Panc1 (cell line): ENCODE measurements around the gene COMMD2. TPM values are rescaled to one million over a fixed set of nuclear protein-coding genes. Genes with fewer than 3 reads are reported as not detected.

ENCODE experiments used
- ATAC-seq: fragments of 200-7000 bp; cut with Tn5 transposase; 2 replicates; pipeline ENCODE4 v1.9.1; 2020; ENCODE audit warnings: mild to moderate bottlenecking, moderate library complexity
- BruUV-seq: library from RNA; stranded (reverse); fragments of 400-500 nt; replicated peaks from 2 replicates; lab custom pipeline; 2021; lab: Mats Ljungman, UMichigan
- CTCF ChIA-PET: fragments of 300-600 bp; sonication (Branson Sonifier 250); formaldehyde crosslinking; loops from one replicate; lab custom pipeline; 2022; ENCODE audit warnings: antibody characterized with exemption; lab: Charles Lee
- POLR2A ChIA-PET: fragments of 300-600 bp; sonication (Branson Sonifier 250); formaldehyde crosslinking; loops from one replicate; lab custom pipeline; 2022; ENCODE audit warnings: antibody characterized with exemption; lab: Charles Lee
- DNase-seq: peaks from one replicate; pipeline ENCODE4 v3.0.0-alpha.2; 2010; ENCODE audit warnings: low read depth, low spot score
- H3K27ac ChIP-seq: 2 replicates; pipeline ENCODE4 v1.5.1; 2011; ENCODE audit warnings: mild to moderate bottlenecking, low read length, inconsistent platforms
- H3K27me3 ChIP-seq: fragments of 200-500 bp; sonication (Bioruptor generic); 2 replicates; pipeline ENCODE4 v1.6.0; 2014; ENCODE audit warnings: low read length, inconsistent platforms; ENCODE audit not compliant: control insufficient read depth, insufficient read depth
- H3K36me3 ChIP-seq: fragments of 200-500 bp; sonication (Bioruptor generic); 2 replicates; pipeline ENCODE4 v1.5.1; 2014; ENCODE audit warnings: inconsistent platforms, mild to moderate bottlenecking, low read length, moderate library complexity; ENCODE audit not compliant: control insufficient read depth, insufficient read depth
- H3K4me1 ChIP-seq: 2 replicates; pipeline ENCODE4 v1.5.1; 2011; ENCODE audit warnings: inconsistent platforms, mild to moderate bottlenecking, low read length, moderate library complexity; ENCODE audit not compliant: control insufficient read depth, insufficient read depth
- H3K4me3 ChIP-seq, 2 experiments: 2 replicates each; pipeline ENCODE4 v1.5.1; 2011 to 2012; ENCODE audit warnings: low read depth in 2 of 2, low read length in 2 of 2, mild to moderate bottlenecking in 2 of 2, inconsistent platforms in 1 of 2, moderate library complexity in 1 of 2
- H3K9me3 ChIP-seq: fragments of 200-500 bp; sonication (Bioruptor generic); 2 replicates; pipeline ENCODE4 v1.5.1; 2014; ENCODE audit warnings: low read depth, mild to moderate bottlenecking, inconsistent platforms, low read length, moderate library complexity; ENCODE audit not compliant: control insufficient read depth, insufficient read depth
- POLR2AphosphoS5 ChIP-seq: IDR thresholded peaks from 2 replicates; pipeline ENCODE4 v1.6.1; 2012; ENCODE audit warnings: mild to moderate bottlenecking, low read depth, low read length, moderate library complexity
- REST ChIP-seq, 2 experiments: IDR thresholded peaks; 2 replicates each; pipeline ENCODE4 v1.6.1; 2011 to 2012; ENCODE audit warnings: low read depth in 2 of 2, control low read depth in 1 of 2, low read length in 1 of 2, mild to moderate bottlenecking in 1 of 2, moderate library complexity in 1 of 2; ENCODE audit not compliant: insufficient read depth in 1 of 2
- SIN3A ChIP-seq: IDR thresholded peaks from 2 replicates; pipeline ENCODE4 v1.6.1; 2012; ENCODE audit warnings: low read depth, mild to moderate bottlenecking, low read length, moderate library complexity, borderline replicate concordance; ENCODE audit not compliant: insufficient read depth
- TCF7L2 ChIP-seq: IDR thresholded peaks from 2 replicates; pipeline ENCODE4 v1.6.1; 2011; ENCODE audit warnings: mild to moderate bottlenecking, low read depth, low read length, inconsistent platforms
- in situ Hi-C: cut with HindIII; loops from 2 replicates; pipeline ENCODE4 v1.10.0; 2016; ENCODE audit warnings: low sequenced_read_pairs, low pct_unique_long_range_greater_than_20kb
- intact Hi-C: fragments of 100-400 bp; cut with micrococcal nuclease; formaldehyde crosslinking; loops from one replicate; pipeline ENCODE4 v1.10.0; 2022; ENCODE audit not compliant: unreplicated experiment
- total RNA-seq: library from RNA; stranded (reverse); gene quantifications from one replicate; pipeline ENCODE4 v1.2.1, GENCODE V29; 2021; ENCODE audit not compliant: unreplicated experiment
- TF ChIP-seq, protein P1 (sequence below): fragments of 450-650 bp; IDR thresholded peaks from 2 replicates; pipeline ENCODE4 v1.5.1; 2017; ENCODE audit warnings: mild to moderate bottlenecking

The COMMD2 gene
- total RNA-seq, 1 experiment from 2014 or later: 70.2 TPM

- ATAC-seq (0 out of 2 replicates have a peak, but pooled peaks have one; percentile 5), DNase-seq (no peak)
- ChIA-PET CTCF (no interaction called here), POLR2A (no interaction called here)
- no TSS peak for BruUV-seq
- Histone ChIP-seq H3K4me1 (peaks cover 8% of the 10 kb centered on the region; the same call in 1 of the 2 replicates), H3K36me3 (no peaks in the 10 kb centered on the region), H3K9me3 (no peaks in the 10 kb centered on the region), H3K27ac (no peak overlapping the region), H3K4me3 (no peak overlapping the region), H3K27me3 (no peaks in the 10 kb centered on the region)
- TF ChIP-seq REST (IDR thresholded peaks at IDR 0.05; ENCODE audit: insufficient read depth in 1 of 2, low read depth in 2 of 2, low read length in 1 of 2) (no peak), POLR2AphosphoS5 (no peak), TCF7L2 (no peak), SIN3A (no peak)
- TF ChIP-seq, protein P1, sequence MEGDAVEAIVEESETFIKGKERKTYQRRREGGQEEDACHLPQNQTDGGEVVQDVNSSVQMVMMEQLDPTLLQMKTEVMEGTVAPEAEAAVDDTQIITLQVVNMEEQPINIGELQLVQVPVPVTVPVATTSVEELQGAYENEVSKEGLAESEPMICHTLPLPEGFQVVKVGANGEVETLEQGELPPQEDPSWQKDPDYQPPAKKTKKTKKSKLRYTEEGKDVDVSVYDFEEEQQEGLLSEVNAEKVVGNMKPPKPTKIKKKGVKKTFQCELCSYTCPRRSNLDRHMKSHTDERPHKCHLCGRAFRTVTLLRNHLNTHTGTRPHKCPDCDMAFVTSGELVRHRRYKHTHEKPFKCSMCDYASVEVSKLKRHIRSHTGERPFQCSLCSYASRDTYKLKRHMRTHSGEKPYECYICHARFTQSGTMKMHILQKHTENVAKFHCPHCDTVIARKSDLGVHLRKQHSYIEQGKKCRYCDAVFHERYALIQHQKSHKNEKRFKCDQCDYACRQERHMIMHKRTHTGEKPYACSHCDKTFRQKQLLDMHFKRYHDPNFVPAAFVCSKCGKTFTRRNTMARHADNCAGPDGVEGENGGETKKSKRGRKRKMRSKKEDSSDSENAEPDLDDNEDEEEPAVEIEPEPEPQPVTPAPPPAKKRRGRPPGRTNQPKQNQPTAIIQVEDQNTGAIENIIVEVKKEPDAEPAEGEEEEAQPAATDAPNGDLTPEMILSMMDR: no peak
- intact Hi-C loops: loop anchor here (10.0 kb wide), 1 partner anchor 179 kb away; no protein-coding TSS in a partner anchor
- in situ Hi-C loops: no loop called here
These were observed 38.3 kb downstream of the COMMD2 start for GRCh38 chr3:149713730-149714654.

GRCh38 chr3:149706905-149707304 lies 45.4 kb downstream of the COMMD2 start:
- Histone ChIP-seq H3K36me3 (no peaks in the 10 kb centered on the region), H3K27me3 (no peaks in the 10 kb centered on the region), H3K27ac (no peak overlapping the region), H3K9me3 (no peaks in the 10 kb centered on the region), H3K4me3 (no peak overlapping the region), H3K4me1 (peaks cover 8% of the 10 kb centered on the region)
- no peak for DNase-seq
- no peak for TF ChIP-seq SIN3A
- no peak for TF ChIP-seq POLR2AphosphoS5
- no peak for TF ChIP-seq REST (IDR thresholded peaks at IDR 0.05; ENCODE audit: insufficient read depth in 1 of 2, low read depth in 2 of 2, low read length in 1 of 2)
- TF ChIP-seq, protein P1: no peak
- no peak for TF ChIP-seq TCF7L2
- intact Hi-C loops: no loop called here
- ChIA-PET POLR2A (interaction anchor here (0.6 kb wide), 1 partner anchor 118 kb away, joined by 4 read pairs; no protein-coding TSS in a partner anchor), CTCF (no interaction called here)
- ATAC-seq: no peak
- in situ Hi-C loops: no loop called here
- no TSS peak for BruUV-seq
